RCC 7860 (cell line): Measurements from ENCODE around the gene PKIG.

Experiments used
- DNase-seq: peaks from one replicate; pipeline ENCODE4 v3.0.0-alpha.2; 2015; ENCODE audit warnings: low spot score
- FAIRE-seq: peaks from 2 replicates; lab custom pipeline; 2012; peaks lifted over from hg19 to GRCh38; lab: Jason Lieb, UNC

Gene PKIG

DNA sequence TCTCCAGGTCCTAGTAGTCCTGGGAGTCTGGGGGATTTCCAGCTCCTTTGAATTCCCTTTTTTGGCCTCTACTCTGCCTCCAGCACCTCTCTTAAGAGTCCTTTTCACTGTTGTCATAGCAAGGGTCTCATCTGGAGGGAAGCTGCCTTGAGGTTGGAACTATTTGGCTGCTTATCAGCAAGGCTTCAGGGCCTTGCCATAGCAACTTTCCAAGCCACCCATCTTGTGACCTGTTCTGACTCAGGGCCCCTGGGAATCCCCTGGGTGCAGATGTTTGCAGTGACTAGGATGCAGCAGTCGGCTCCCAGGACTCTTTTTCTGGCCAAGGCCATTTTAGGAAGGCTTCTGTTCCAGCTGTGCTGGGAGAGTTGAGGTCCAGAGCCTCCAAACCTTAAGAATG, 12.4 kb downstream of the PKIG start:
- FAIRE-seq (peak; percentile 15), DNase-seq (peak; percentile 88)

DNA sequence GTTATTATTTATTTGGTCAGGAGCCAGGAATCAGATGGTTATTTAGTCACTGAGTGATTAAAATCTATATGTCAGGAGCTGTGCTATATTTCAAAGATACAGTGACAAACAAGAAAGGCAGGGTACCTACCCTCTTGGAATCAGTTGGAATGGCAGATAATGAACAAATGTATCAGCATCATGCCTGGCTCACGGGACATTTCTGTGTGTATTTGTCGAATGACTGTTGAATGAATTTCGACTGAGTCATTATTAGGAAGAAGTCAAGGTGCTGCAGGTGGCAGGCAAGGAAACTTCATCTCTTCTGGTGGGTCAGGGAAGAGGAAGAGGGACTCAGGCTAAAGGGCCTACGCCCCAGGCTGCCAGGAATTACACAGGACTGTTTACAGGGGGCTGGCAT, 13.6 kb downstream of the PKIG start:
- FAIRE-seq, result no peak
- no peak for DNase-seq

DNA sequence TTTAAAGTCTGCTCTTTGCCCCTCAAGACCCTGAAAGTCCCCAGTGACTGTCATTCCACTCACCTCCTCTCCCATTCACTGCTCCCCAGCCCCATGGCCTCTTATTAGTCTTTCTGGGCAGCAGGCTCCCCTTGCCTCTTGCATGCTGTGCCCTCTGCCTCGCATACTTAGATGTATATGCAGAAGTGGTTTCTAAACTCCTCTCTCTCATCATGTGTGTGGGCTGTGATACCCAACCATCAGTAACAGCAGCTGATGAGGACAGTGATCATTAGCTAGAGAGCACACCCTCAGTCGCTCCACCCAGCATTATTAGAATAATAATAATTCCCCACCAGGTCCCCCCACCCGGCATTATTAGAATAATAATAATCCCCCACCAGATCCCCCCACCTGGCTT, 14.5 kb downstream of the PKIG start:
- FAIRE-seq, result no peak
- DNase-seq, result no peak

DNA sequence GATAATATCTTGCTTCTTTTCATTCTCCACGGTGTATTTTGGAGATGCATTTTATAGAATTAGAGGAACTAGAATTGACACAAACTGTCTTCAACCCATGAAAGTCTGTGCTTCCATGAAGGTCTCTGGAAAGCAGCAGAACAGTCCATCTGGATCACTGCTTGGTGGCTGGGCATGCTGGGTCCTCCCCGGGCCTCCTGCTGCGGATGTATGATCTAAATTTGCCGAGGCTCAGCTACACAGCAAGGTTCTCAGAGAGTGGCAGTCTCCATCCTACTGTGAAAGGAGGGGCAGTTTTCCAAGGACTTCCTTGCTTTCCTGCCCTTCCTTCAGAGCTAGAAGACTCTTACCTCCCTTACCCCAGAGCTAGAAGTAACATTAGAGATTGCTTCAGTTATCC, 15.1 kb downstream of the PKIG start:
- FAIRE-seq, result no peak
- DNase-seq, result no peak

DNA sequence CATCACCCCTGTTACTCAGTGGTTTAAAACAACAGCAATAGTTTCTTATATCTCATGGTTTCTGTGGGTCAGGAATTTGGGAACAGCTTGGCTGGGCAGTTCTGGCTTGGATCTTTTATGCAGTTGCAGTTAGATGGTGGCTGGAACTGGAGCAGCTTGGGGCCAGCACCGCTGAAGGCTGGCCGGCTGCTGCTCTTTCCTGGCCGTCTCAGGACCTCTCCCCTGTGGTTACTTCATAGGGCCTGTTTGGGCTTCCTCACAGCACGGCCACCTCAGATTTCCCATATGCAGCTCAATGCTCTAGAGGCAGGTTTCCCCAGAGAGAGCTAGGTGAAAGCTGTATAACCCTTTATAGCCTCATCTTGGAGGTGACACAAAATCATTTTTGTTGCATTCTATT, 15.6 kb downstream of the PKIG start:
- FAIRE-seq (no peak), DNase-seq (no peak)

DNA sequence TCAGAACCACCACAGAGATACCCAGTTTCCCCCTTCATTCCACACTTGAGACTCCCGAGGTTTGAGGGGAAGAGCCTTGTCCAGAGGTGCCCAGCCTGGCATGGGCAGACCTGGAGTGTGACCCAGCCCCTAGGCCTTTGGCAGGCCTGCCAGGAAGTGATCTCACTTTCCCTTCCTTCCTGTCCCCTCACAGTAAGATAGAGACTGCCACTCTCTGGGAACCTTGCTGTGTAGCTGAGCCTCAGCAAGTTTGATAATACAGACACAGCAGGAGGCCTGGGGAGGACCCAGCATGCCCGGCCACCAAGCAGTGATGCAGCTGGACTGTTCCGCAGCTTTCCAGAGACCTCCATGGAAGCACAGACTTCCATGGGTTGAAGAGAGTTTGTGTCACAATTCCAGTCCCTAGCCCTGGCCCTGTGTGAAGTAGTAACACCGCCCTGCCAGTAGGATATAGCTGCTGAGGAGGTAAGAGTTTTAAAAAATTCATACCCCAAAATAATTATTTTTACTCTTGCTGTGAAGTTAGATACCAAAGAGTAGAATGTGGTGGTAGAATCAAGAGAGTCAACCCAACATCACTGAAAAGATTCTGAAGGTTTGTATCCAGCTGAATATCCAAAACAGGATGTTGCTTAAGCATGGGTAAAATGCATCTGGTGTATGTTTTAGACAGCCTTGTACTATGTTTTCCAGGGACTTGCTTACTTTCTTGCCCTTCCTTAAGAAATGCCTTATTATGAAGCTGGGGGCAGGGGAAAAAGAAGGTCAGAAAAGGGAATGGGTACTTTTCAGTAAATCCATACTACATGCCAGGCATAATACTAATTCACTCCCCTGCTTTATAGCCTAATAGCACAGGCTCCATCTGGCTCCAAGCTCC, 16.3 kb downstream of the PKIG start:
- FAIRE-seq (no peak), DNase-seq (peak; percentile 43)

DNA sequence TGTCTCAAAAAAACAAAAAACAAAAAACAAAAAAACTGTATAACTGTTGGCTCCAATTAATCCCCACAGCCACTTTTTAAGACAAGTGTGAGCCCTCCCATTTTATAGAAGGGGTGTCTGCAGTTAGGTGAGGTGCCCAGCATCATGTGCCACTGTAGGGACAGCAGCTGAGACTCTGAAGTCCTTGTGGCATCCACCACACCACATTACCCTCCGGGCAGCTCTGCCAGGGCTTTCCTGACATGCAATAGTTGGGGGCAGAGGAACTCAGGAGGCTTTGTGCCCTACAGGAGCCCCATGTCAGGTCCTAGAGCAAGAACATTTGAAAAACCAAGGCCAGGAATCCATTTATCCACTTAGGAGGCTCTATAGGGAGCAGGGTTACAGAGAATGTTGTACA, 17.3 kb downstream of the PKIG start:
- FAIRE-seq (no peak), DNase-seq (no peak)

DNA sequence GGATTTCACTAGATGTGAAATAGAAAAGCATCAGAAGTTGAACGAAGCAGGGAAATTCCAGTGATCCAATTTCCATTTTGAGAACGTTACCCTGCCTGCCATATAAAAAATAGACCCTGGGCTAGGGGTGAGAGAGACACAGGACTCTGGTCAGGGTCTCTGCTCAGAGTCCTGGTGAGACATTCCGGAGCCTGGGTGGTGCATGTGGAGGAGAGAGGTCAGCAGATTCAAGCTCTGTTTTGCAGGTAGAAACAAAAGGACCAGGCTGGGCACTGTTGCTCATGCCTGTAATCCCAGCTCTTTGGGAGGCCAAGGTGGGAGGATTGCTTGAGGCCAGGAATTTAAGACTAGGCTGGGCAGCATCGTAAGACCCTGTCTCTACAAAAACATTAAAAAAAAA, 17.9 kb downstream of the PKIG start:
- FAIRE-seq, result no peak
- no peak for DNase-seq

DNA sequence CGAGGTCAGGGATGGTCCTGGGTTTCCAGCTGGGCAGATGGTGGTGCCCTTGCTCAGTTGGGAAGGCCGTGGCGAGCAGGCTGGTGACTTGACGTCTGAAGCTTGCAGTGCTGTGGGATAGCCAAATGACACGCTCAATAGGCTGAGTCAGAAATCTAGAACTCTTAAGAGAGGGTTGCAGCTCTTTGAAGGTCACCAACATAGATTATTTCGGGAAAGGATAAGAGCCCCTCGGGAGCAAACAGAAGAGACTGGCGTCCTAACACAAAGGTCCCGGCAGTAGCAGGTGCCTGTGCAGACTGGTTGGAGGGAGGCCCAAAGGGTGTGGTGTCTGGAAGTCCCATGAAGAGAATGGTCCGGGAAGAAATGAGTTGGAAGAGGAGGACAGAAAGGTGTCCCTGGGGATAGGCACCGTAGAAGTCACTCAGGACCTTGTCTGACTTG, 18.4 kb downstream of the PKIG start:
- FAIRE-seq (no peak), DNase-seq (no peak)

DNA sequence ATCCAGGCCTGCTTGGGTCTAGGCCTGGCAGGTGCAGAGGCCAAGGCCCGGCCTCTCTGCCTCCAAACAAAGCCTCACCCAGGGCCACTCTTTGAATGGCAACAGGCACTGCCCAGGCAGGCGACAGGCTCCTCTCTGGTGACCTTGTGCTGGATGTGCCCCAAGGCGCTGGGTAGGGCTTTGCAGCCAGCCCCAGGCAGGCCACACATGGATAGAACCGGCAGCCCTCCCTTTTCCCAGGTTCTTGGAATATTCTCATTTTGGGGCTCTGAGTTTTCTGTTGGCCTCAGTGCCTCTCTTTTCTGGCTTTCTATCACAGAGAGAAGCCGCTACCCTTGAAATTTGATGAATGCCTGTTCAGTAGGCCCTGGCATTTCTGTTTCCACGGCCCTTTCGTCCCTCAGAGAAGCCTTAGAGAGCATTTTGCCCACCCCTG, 18.9 kb downstream of the PKIG start:
- DNase-seq, result no peak
- no peak for FAIRE-seq

DNA sequence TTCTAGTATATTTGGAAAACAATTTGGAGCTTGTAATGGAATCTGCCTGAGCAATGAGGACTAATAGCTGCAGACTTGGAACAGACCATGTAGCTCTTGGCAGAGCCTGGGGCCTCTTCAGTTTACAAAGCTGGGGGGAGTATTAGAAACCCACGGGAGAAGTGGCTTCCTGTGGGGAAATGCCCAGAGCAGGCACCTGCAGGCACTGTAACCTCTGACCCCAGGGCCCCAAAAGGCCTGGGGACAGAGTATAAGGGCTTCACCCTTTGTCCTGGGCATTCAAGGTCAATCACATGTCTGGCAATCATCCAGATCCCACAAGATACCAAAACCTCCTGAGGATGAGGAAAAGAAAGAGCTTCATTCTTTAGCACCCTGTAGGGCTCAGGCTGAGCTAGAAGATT, 19.4 kb downstream of the PKIG start:
- no peak for DNase-seq
- FAIRE-seq, result no peak

DNA sequence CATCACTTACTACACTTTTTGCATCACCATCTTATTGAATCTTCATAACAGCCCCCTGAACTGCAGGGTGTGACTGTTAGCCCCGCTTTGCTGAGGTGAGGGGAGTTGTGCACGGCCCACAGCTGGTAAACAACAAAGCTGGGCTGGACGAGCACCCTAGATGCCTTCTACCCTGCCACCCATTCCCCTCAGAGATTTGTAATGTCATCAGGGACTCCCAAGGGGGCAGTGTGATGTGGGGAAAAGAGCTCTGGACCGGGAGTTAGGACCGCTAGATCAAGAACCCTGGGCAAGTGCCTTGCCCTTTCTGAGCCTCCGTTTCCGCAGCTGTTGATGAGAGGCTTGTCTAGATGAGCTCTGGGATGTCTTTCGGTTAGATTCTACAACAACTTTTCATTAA, 20.9 kb downstream of the PKIG start:
- FAIRE-seq (no peak), DNase-seq (no peak)

DNA sequence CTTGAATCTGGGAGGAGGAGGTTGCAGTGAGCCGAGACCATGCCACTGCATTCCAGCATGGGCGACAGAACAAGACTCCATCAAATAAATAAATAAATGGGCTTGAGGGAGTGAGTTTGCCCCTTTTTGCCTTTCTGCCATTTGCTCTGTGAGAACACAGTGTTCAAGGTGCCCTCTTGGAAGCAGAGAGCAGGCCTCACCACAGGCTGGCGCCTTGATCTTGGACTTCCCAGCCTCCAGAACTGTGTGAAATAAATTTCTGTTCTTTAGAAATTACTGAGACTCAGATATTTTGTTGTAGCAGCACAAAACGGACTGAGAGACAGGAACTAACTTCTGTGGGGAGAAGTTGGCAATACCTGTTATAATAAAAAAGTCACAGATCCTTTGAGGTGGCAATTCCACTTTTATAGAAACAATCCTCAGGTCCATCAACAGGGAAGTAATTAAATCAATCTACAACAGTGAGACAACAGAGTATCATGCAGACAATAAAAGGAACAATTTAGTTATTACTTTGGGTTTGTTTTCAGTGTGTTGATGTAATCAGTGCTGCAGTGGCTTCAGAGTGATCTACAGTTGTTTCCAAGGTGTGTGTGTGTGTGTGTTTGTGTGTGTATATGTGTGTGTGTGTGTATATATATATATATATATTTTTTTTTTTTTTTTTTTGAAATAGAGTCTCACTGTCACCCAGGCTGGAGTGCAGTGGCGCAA, 24.5 kb downstream of the PKIG start:
- DNase-seq (no peak), FAIRE-seq (no peak)

DNA sequence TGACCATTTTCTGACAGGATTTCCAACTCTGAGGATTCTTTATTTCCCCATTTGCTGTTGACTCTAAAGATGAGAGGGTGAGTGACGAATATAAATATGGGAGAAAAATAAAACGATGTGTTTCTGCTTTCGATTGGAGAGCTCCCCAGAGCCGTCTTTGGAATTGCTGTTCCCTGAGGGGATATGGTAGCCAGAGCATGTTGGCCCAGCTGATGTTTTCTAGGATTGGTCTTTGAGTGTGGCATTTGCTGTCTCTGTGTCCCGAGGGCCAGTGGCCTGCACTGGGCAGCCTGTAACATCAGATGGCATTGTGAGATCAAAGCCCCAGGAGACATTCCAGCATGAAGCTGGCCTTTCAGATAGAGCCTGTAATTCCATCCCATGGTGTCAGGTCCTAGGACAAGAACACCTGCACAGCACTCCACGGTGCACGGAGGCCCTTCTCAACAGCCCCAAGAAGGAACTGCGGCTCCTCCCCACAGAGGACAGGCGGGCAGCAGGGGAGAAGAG, 26.7 kb downstream of the PKIG start:
- DNase-seq (no peak), FAIRE-seq (no peak)

DNA sequence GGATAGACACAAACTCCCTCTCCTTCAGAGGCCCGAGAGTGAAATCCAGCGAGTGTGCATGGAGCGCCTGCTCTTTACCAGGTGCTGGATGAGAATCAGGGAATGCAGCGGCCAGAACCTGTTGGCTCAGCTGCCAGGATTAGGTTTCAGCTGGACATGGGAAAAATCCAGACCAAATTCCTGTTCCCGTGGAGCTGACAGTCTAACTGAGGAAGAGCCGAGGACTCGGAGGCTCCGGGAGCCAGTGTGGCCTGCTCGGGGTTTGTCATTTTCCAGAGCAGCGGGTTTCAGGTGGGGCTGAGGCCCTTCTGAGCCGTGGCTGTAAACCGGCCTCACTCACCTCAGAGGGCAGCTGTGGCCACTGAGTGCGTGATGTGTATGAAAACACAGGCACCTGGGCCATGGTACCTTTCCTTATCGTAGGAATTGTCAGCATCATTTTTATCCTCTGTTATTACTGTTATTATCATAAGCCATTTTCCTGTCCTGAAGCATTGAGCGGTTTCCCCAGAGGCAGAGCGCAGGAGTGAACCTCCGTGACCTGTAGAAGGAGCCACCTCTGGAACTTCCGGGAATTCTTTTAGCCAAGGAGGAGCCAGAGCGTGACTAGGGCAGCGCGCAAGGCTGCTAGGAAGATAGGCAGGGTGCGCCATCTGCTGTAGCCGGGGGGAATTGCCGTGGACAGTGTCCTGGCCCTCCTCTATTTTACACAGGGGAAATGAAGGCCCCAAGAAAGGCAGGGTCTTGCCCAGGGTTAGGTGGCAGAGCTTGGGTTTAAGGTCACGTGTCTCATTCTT, 27.3 kb downstream of the PKIG start:
- peak; percentile 90 for DNase-seq
- peak; percentile 76 for FAIRE-seq

DNA sequence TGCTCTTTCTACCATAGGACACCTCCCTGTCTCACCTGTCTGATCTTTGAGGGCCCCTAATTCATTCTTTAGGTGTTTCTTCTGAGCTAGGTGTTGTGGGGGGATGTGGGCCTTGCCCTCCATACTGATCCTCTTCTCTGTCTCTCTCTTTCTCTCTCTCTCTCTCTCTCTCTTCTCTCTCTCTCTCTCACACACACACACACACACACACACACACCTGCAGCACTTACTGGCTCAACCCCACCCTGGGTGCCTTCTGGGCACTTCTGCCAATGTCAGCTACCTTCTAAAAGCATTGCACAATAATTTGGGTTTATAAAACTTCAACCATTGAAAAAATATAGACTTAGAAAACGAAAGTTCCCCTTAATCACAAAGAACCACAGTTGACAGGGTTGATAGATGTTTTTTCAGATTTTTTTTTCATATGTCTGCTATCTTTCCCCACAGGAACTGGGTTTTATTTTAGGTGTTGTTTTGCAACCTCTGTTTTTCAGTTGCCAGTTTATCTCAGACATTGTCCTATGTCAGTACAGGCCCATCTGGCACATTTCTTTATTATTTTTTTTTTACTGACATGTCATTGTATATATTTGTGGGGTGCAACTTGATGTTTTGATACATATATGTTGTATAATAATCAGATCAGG, 28.1 kb downstream of the PKIG start:
- DNase-seq, result no peak
- FAIRE-seq, result no peak

DNA sequence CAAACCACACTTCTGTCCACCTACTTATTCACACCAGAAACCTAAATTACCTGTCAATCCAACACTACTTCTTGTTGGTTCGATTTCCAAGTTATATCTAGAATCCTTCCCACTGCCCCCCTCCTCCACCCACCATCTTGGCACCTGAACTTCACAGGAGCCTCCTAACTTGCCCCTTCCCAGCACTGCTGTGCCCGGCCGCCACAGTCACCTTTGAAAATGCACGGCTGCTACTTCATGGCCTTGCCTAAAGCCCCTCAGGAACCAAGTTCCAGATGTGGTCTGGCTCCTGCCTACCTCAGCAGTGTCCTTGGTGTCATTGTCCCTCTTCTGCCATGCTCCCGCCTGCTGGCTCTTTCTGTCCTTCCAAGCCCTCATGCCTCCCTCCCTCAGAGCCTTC, 31.2 kb downstream of the PKIG start:
- FAIRE-seq (no peak), DNase-seq (no peak)

DNA sequence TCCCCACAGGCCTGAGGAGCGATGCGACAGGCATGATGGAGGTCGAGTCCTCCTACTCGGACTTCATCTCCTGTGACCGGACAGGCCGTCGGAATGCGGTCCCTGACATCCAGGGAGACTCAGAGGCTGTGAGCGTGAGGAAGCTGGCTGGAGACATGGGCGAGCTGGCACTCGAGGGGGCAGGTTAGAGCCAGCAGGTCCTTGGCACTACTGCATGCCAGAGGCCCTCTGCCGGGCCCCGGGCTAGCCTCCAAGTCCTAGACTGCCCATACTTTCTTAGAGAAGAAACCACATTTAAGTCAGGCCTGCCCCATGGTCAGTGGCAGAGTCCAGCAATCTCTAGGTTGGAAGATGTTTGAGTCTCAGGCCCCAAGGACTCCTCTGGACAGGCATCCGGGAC, 32.1 kb downstream of the PKIG start:
- FAIRE-seq (no peak), DNase-seq (no peak)

DNA sequence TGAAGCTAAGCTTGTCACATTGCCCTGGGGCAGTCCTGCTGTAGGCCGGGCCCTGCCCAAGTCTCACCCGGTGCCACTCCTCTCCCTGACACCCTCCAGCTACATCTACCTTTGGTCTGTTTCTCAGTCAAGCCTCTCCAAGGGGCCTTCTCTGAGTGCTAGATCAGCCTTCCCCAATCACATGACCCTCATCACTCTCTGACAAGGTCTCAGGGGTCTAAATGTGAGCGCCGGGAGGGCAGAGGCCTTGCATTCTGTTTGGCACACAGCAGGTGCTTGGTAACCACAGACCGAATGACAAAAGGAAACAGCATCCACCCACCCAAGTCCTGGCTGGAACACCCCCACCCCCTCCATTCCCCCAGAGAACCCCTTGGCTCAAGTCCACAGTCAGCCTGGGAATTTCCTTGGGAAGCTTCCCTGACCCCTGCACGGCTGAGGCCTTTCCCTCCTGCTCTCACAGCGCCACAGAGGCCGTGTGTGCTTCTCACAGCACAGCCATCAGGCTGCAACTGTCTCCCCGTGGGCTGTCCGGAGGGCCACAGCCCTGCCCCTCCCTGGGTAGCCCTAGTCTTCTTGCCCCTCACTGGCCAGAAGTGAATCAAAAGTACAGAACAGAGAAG, 32.9 kb downstream of the PKIG start:
- no peak for DNase-seq

DNA sequence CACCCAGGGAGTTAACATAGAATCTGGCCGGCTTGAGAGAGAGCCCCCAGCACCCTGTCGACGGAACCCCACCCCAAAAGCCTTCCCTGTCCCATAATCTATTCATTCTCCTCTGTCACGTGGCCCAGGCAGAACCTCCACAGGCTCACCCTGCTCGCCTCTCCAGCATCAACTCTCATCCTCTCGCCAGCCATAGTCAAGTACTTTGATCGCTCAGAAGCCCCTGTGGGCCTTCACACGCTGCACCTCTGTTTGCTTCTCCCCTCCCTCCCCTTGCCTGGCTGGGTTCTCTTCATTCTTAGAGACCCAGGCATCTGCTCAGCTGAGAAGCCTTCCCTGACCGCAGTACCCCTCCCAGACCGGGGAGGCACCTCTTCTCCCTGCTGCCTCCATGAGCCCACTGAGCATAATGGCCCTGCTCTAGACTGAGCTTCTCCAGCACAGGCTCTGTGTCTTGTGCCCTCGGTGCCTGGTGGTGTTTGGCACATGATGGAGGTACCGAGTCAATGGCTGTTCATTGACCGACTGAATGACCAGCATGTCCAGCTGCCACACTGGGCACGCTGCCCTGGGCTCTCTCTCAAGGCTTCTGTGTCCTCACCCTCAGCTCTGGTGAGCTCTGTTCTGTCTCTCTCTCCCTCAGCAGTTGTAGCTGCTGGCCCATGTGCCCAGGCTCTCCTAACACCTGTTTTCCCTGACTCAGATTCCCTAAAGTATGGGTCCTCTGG, 33.7 kb downstream of the PKIG start:
- FAIRE-seq, result no peak
- no peak for DNase-seq

More for the DNA sequence above, 32.9 kb downstream of the PKIG start:
- FAIRE-seq, result no peak
